ENCODE results near the gene GADD45A.

Gene GADD45A

GRCh38 chr1:67676946-67677345 lies 8.1 kb upstream of the GADD45A start:
- no peak for DNase-seq (ENCODE audit: extremely low read depth, insufficient read length)
- TF ChIP-seq, protein P1, sequence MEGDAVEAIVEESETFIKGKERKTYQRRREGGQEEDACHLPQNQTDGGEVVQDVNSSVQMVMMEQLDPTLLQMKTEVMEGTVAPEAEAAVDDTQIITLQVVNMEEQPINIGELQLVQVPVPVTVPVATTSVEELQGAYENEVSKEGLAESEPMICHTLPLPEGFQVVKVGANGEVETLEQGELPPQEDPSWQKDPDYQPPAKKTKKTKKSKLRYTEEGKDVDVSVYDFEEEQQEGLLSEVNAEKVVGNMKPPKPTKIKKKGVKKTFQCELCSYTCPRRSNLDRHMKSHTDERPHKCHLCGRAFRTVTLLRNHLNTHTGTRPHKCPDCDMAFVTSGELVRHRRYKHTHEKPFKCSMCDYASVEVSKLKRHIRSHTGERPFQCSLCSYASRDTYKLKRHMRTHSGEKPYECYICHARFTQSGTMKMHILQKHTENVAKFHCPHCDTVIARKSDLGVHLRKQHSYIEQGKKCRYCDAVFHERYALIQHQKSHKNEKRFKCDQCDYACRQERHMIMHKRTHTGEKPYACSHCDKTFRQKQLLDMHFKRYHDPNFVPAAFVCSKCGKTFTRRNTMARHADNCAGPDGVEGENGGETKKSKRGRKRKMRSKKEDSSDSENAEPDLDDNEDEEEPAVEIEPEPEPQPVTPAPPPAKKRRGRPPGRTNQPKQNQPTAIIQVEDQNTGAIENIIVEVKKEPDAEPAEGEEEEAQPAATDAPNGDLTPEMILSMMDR (IDR thresholded peaks at IDR 0.05; ENCODE audit: insufficient read depth, low read length, poor library complexity, severe bottlenecking): no peak
- Histone ChIP-seq H3K36me3 (ENCODE audit: control insufficient read depth, insufficient read depth, low read length) (no peaks in the 10 kb centered on the region), H3K27me3 (replicated peaks; ENCODE audit: control insufficient read depth, insufficient read depth, low read length) (no peaks in the 10 kb centered on the region), H3K4me3 (replicated peaks; ENCODE audit: low read depth, low read length) (no peak overlapping the region)

- H3K36me3 ChIP-seq (ENCODE audit: control insufficient read depth, insufficient read depth, low read length): no peaks in the 10 kb centered on the region
- no peak overlapping the region for H3K4me3 ChIP-seq (replicated peaks; ENCODE audit: low read depth, low read length)
- H3K27me3 ChIP-seq (replicated peaks; ENCODE audit: control insufficient read depth, insufficient read depth, low read length): no peaks in the 10 kb centered on the region
- DNase-seq (ENCODE audit: extremely low read depth, insufficient read length): no peak
- TF ChIP-seq, protein P1 (IDR thresholded peaks at IDR 0.05; ENCODE audit: insufficient read depth, low read length, poor library complexity, severe bottlenecking): no peak
Observed at GRCh38 chr1:67677408-67677807, 7.6 kb upstream of the GADD45A start.

DNA sequence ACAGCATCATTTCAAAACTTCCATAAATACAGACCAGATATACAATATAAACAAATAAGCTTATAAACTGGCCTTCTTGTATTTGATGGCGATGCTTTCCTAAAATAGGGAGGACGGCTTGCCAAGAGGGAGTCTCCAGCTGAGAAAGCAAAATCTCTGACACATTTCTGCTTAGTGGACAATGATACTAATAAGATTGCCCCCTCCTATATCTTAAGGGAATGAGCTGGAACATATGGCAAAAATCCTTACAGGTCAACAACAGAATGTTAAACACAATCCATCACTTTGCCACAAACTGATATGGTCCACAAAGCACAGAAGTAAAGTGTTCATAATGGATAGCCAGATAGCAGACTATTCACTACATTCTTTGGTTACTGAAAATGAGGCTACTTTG lies 7.1 kb upstream of the GADD45A start:
- no peak for DNase-seq (ENCODE audit: extremely low read depth, insufficient read length)
- no peaks in the 10 kb centered on the region for H3K36me3 ChIP-seq (ENCODE audit: control insufficient read depth, insufficient read depth, low read length)
- TF ChIP-seq, protein P1 (IDR thresholded peaks at IDR 0.05; ENCODE audit: insufficient read depth, low read length, poor library complexity, severe bottlenecking): no peak
- H3K4me3 ChIP-seq (replicated peaks; ENCODE audit: low read depth, low read length): no peak overlapping the region
- no peaks in the 10 kb centered on the region for H3K27me3 ChIP-seq (replicated peaks; ENCODE audit: control insufficient read depth, insufficient read depth, low read length)

- H3K27me3 ChIP-seq (replicated peaks; ENCODE audit: control insufficient read depth, insufficient read depth, low read length): no peaks in the 10 kb centered on the region
- H3K4me3 ChIP-seq (replicated peaks; ENCODE audit: low read depth, low read length): no peak overlapping the region
- no peak for DNase-seq (ENCODE audit: extremely low read depth, insufficient read length)
- TF ChIP-seq, protein P1 (IDR thresholded peaks at IDR 0.05; ENCODE audit: insufficient read depth, low read length, poor library complexity, severe bottlenecking): no peak
- H3K36me3 ChIP-seq (ENCODE audit: control insufficient read depth, insufficient read depth, low read length): no peaks in the 10 kb centered on the region
Observed at GRCh38 chr1:67679691-67680090, 5.3 kb upstream of the GADD45A start.

DNA sequence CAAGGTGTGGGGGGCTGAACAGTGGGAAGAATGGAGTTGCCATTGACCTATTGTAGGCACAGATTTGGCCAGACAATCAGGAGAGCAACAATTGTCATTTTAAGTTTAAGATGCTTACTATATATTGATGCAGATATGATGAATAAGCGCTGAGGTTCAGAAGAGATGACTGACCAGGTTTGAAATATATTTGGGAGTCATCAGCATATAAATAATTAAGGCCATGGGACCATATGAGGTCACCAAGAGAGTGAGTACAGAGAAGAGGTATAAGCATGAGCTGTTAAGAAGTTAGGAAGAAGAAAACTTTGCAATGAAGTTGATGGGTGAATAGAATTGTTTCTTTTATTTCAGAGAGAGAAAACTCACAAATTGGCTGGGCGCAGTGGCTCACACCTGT lies 4.5 kb upstream of the GADD45A start:
- H3K36me3 ChIP-seq (ENCODE audit: control insufficient read depth, insufficient read depth, low read length): no peaks in the 10 kb centered on the region
- DNase-seq (ENCODE audit: extremely low read depth, insufficient read length): no peak
- TF ChIP-seq, protein P1 (IDR thresholded peaks at IDR 0.05; ENCODE audit: insufficient read depth, low read length, poor library complexity, severe bottlenecking): no peak
- no peak overlapping the region for H3K4me3 ChIP-seq (replicated peaks; ENCODE audit: low read depth, low read length)
- H3K27me3 ChIP-seq (replicated peaks; ENCODE audit: control insufficient read depth, insufficient read depth, low read length): no peaks in the 10 kb centered on the region

DNA sequence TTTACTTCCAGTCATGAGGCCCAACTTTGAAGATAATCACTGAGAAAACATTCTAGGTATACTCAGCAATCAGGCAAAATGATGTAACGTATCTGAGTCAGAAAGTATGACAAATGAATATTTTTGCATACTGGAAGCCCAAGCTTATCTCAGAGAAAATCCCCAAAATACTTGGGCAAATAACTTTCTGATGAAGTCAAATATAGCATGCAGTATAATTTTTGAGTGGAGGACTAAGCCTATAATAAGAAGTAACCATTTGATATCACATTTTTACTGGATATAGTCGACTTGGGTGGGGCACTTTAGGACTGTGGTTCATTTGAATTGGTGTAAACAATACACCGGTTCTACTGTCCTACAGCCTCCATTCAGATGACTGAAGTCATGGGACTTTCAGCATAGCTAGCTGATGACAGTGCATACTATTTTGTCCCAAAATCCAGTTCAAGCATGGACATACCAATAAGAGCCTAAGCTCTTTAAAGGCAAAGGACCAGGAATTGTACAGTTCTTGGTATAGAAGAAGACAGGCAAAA lies 2.3 kb upstream of the GADD45A start:
- Histone ChIP-seq H3K27me3 (replicated peaks; ENCODE audit: control insufficient read depth, insufficient read depth, low read length) (no peaks in the 10 kb centered on the region), H3K36me3 (ENCODE audit: control insufficient read depth, insufficient read depth, low read length) (peaks cover 2% of the 10 kb centered on the region; the same call in 1 of the 2 replicates), H3K4me3 (replicated peaks; ENCODE audit: low read depth, low read length) (no peak overlapping the region)
- TF ChIP-seq, protein P1 (IDR thresholded peaks at IDR 0.05; ENCODE audit: insufficient read depth, low read length, poor library complexity, severe bottlenecking): no peak
- DNase-seq (ENCODE audit: extremely low read depth, insufficient read length): no peak
